HepG2 (cell line): ENCODE measurements around the gene ENDOG. TPM values are rescaled to one million over a fixed set of nuclear protein-coding genes. Genes with fewer than 3 reads are reported as not detected.

ENCODE experiments used
- ATF3 ChIP-seq: sonication (generic); formaldehyde crosslinking; IDR thresholded peaks from 2 replicates; pipeline ENCODE4 v1.4.0; 2020; ENCODE audit warnings: missing genetic modification reagents
- DR1 ChIP-seq: sonication (generic); formaldehyde crosslinking; IDR thresholded peaks from 2 replicates; pipeline ENCODE4 v1.8.0; 2021; ENCODE audit warnings: mild to moderate bottlenecking, missing genetic modification reagents, inconsistent platforms
- GMEB2 ChIP-seq: IDR thresholded peaks from 2 replicates; pipeline ENCODE4 v1.6.1; 2016; ENCODE audit warnings: missing biosample characterization, missing genetic modification reagents, low read depth
- HIVEP1 ChIP-seq: sonication (generic); formaldehyde crosslinking; IDR thresholded peaks from 2 replicates; pipeline ENCODE4 v1.4.0; 2020; ENCODE audit warnings: mild to moderate bottlenecking, missing genetic modification reagents
- HNRNPUL1 ChIP-seq: fragments of 200-400 bp; formaldehyde crosslinking; IDR thresholded peaks from 2 replicates; pipeline ENCODE4 v1.6.1; 2017; ENCODE audit warnings: low read depth, mild to moderate bottlenecking, low read length, moderate library complexity
- JDP2 ChIP-seq: sonication (generic); formaldehyde crosslinking; IDR thresholded peaks from 2 replicates; pipeline ENCODE4 v1.8.1; 2022; ENCODE audit warnings: missing genetic modification reagents, borderline replicate concordance
- MAFK ChIP-seq, 2 experiments: IDR thresholded peaks in 1 of 2; conservative IDR thresholded peaks in 1 of 2; 2 replicates each; pipeline ENCODE4 v1.6.1; 2011; ENCODE audit warnings: improper control_type of control experiment in 2 of 2, low read length in 2 of 2
- MLX ChIP-seq: IDR thresholded peaks from 2 replicates; pipeline ENCODE4 v1.6.1; 2016
- MXI1 ChIP-seq: IDR thresholded peaks from 3 replicates; pipeline ENCODE4 v1.6.1; 2012; ENCODE audit warnings: low read depth, low read length, inconsistent platforms, borderline replicate concordance
- NR3C1 ChIP-seq: sonication (generic); formaldehyde crosslinking; IDR thresholded peaks from 2 replicates; pipeline ENCODE4 v1.4.0; 2020; ENCODE audit warnings: missing genetic modification reagents
- REL ChIP-seq: sonication (generic); formaldehyde crosslinking; conservative IDR thresholded peaks from 2 replicates; pipeline ENCODE4 v1.8.0; 2022; ENCODE audit warnings: mild to moderate bottlenecking, missing genetic modification reagents, moderate library complexity
- SSRP1 ChIP-seq: IDR thresholded peaks from 2 replicates; pipeline ENCODE4 v1.6.1; 2016; ENCODE audit warnings: control low read depth
- TBP ChIP-seq: sonication (generic); formaldehyde crosslinking; IDR thresholded peaks from 2 replicates; pipeline ENCODE4 v1.5.0; 2020; ENCODE audit warnings: missing genetic modification reagents
- TEAD2 ChIP-seq: sonication (generic); formaldehyde crosslinking; IDR thresholded peaks from 2 replicates; pipeline ENCODE4 v1.9.0; 2021; ENCODE audit warnings: missing genetic modification reagents
- ZMAT5 ChIP-seq: sonication (generic); formaldehyde crosslinking; IDR thresholded peaks from 2 replicates; pipeline ENCODE4 v1.5.0; 2020; ENCODE audit warnings: mild to moderate bottlenecking, low read depth, missing genetic modification reagents, borderline replicate concordance
- ZNF10 ChIP-seq: sonication (generic); formaldehyde crosslinking; IDR thresholded peaks from 2 replicates; pipeline ENCODE4 v1.4.0; 2020; ENCODE audit warnings: mild to moderate bottlenecking, low read depth, missing genetic modification reagents, borderline replicate concordance
- ZNF280D ChIP-seq: sonication (generic); formaldehyde crosslinking; IDR thresholded peaks from 2 replicates; pipeline ENCODE4 v1.5.1; 2020; ENCODE audit warnings: mild to moderate bottlenecking, missing genetic modification reagents
- ZNF550 ChIP-seq: sonication (generic); formaldehyde crosslinking; IDR thresholded peaks from 2 replicates; pipeline ENCODE4 v1.4.0; 2020; ENCODE audit warnings: mild to moderate bottlenecking, missing genetic modification reagents, borderline replicate concordance
- ZNF577 ChIP-seq: sonication (generic); formaldehyde crosslinking; IDR thresholded peaks from 2 replicates; pipeline ENCODE4 v1.4.0; 2020; ENCODE audit warnings: mild to moderate bottlenecking, low read depth, missing genetic modification reagents, borderline replicate concordance
- ZNF616 ChIP-seq: sonication (generic); formaldehyde crosslinking; IDR thresholded peaks from 2 replicates; pipeline ENCODE4 v1.5.0; 2020; ENCODE audit warnings: low read depth, mild to moderate bottlenecking, missing genetic modification reagents
- ZSCAN30 ChIP-seq: sonication (generic); formaldehyde crosslinking; IDR thresholded peaks from 2 replicates; pipeline ENCODE4 v1.5.0; 2020; ENCODE audit warnings: mild to moderate bottlenecking, missing genetic modification reagents
- polyA plus RNA-seq, 8 experiments: library from polyadenylated mRNA; depleted of rRNA in 3 of 8; stranded (reverse) in 7 of 8; unstranded in 1 of 8; fragments of >200 nt; fragmentation: Illumina TruSeq in 4 of 8; extraction: Trizol in 4 of 8; gene quantifications; 2 replicates each; pipeline versions ENCODE4 v1.2.1 to v1.2.3, GENCODE V29; 2011 to 2016; ENCODE audit warnings: low read depth in 4 of 8, missing spikeins in 1 of 8, mixed read lengths in 1 of 8; ENCODE audit not compliant: insufficient read depth in 1 of 8
- total RNA-seq, 5 experiments: library from RNA; depleted of rRNA; stranded (reverse); fragments of >200 nt; fragmentation: Illumina TruSeq; extraction: Trizol; gene quantifications; 2 replicates each; pipeline ENCODE4 v1.2.3, GENCODE V29; 2016; ENCODE audit warnings: low read depth in 1 of 5

The ENDOG gene
- total and polyA plus RNA-seq, 2 of the 13 experiments (the other 11 are each of a cell fraction or from before 2014, with no cell fraction given): 26.3 to 28.8 TPM

- peak; percentile 47; the same call in 1 of the 2 replicates for TF ChIP-seq ZNF280D (CRISPR knock-in tag)
- TF ChIP-seq HIVEP1 (CRISPR knock-in tag): peak; percentile 95
- TF ChIP-seq JDP2: peak; percentile 73; the same call in 1 of the 2 replicates
- peak; percentile 94 for TF ChIP-seq ZSCAN30 (CRISPR knock-in tag)
- TF ChIP-seq TBP: no peak
- TF ChIP-seq GMEB2 (CRISPR knock-in tag): peak; percentile 82
- TF ChIP-seq ZNF577 (CRISPR knock-in tag): no peak
- TF ChIP-seq ZNF10 (CRISPR knock-in tag): no peak
- TF ChIP-seq ZMAT5: no peak
- peak; percentile 74; the same call in 1 of the 2 replicates for TF ChIP-seq MLX (CRISPR knock-in tag)
- peak; percentile 80; the same call in 2 of the 3 replicates for TF ChIP-seq MXI1
- no peak for TF ChIP-seq NR3C1 (CRISPR knock-in tag)
- no peak for TF ChIP-seq MAFK (conservative IDR thresholded peaks at IDR 0.05 in 1 of 2, IDR thresholded peaks at IDR 0.05 in 1 of 2; ENCODE audit: low read length in 2 of 2)
- TF ChIP-seq DR1 (CRISPR knock-in tag): peak; percentile 53; the same call in 1 of the 2 replicates
- peak; percentile 67; the same call in 1 of the 2 replicates for TF ChIP-seq SSRP1 (CRISPR knock-in tag)
- TF ChIP-seq ATF3 (CRISPR knock-in tag): peak; percentile 75
- TF ChIP-seq REL (CRISPR knock-in tag): peak; percentile 97
- TF ChIP-seq HNRNPUL1: no peak
- TF ChIP-seq ZNF616 (CRISPR knock-in tag): peak; percentile 96
- 0 out of 2 replicates have a peak, but pooled peaks have one; percentile 50 for TF ChIP-seq ZNF550 (CRISPR knock-in tag)
- no peak for TF ChIP-seq TEAD2 (CRISPR knock-in tag)
These were observed 31.4 kb upstream of the ENDOG start, which contains the start of gene TBC1D13 (continued) for GRCh38 chr9:128786681-128787601.
